22Rv1 (cell line): Measurements from ENCODE around the gene TNS3.

Source experiments
- ZFX ChIP-seq: fragments of 450-650 bp; IDR thresholded peaks from 2 replicates; pipeline ENCODE4 v1.6.1; 2017; ENCODE audit warnings: antibody characterized with exemption, borderline replicate concordance
- TF ChIP-seq, protein P1 (sequence below): fragments of 450-650 bp; IDR thresholded peaks from 2 replicates; pipeline ENCODE4 v1.5.1; 2017; ENCODE audit warnings: mild to moderate bottlenecking

- TF ChIP-seq, protein P1, sequence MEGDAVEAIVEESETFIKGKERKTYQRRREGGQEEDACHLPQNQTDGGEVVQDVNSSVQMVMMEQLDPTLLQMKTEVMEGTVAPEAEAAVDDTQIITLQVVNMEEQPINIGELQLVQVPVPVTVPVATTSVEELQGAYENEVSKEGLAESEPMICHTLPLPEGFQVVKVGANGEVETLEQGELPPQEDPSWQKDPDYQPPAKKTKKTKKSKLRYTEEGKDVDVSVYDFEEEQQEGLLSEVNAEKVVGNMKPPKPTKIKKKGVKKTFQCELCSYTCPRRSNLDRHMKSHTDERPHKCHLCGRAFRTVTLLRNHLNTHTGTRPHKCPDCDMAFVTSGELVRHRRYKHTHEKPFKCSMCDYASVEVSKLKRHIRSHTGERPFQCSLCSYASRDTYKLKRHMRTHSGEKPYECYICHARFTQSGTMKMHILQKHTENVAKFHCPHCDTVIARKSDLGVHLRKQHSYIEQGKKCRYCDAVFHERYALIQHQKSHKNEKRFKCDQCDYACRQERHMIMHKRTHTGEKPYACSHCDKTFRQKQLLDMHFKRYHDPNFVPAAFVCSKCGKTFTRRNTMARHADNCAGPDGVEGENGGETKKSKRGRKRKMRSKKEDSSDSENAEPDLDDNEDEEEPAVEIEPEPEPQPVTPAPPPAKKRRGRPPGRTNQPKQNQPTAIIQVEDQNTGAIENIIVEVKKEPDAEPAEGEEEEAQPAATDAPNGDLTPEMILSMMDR = no peak
- no peak for TF ChIP-seq ZFX
Measured at GRCh38 chr7:47239034-47239433, 342.9 kb downstream of the TNS3 start.
